OCI-LY7 (cell line): Measurements from ENCODE around the gene TUBGCP2. TPM values are rescaled to one million over a fixed set of nuclear protein-coding genes. Genes with fewer than 3 reads are reported as not detected.

Source experiments
- BruUV-seq: library from RNA; stranded (reverse); fragments of 400-500 nt; replicated peaks from 2 replicates; lab custom pipeline; 2021; lab: Mats Ljungman, UMichigan
- CTCF ChIA-PET: fragments of 300-600 bp; sonication (Branson Sonifier 250); formaldehyde crosslinking; loops from one replicate; lab custom pipeline; 2022; ENCODE audit warnings: antibody characterized with exemption; ENCODE audit not compliant: unreplicated experiment; lab: Charles Lee
- POLR2A ChIA-PET: fragments of 300-600 bp; sonication (Branson Sonifier 250); formaldehyde crosslinking; loops from one replicate; lab custom pipeline; 2022; ENCODE audit warnings: antibody characterized with exemption; lab: Charles Lee
- DNase-seq: peaks from one replicate; pipeline ENCODE4 v3.0.0-alpha.2; 2015; ENCODE audit warnings: low spot score
- H2AFZ ChIP-seq: fragments of 200-600 bp; sonication (generic), shearing (Covaris generic); 2 replicates; pipeline ENCODE4 v1.6.1; 2014; ENCODE audit warnings: mild to moderate bottlenecking, antibody characterized with exemption, low read length, moderate library complexity
- H3K27ac ChIP-seq: fragments of 200-600 bp; sonication (generic); 2 replicates; pipeline ENCODE4 v1.5.1; 2014; ENCODE audit warnings: mixed run types, low read depth, mild to moderate bottlenecking, moderate library complexity, low read length, inconsistent platforms; ENCODE audit not compliant: poor library complexity, severe bottlenecking
- H3K36me3 ChIP-seq: fragments of 200-600 bp; sonication (generic); 2 replicates; pipeline ENCODE4 v1.6.1; 2014; ENCODE audit warnings: mild to moderate bottlenecking, antibody characterized with exemption, low read length, moderate library complexity, mixed read lengths; ENCODE audit not compliant: insufficient read depth
- H3K4me1 ChIP-seq: fragments of 200-600 bp; sonication (generic); 2 replicates; pipeline ENCODE4 v1.5.1; 2014; ENCODE audit warnings: mild to moderate bottlenecking, low read length; ENCODE audit not compliant: insufficient read depth, poor library complexity, severe bottlenecking
- H3K4me2 ChIP-seq: fragments of 200-600 bp; sonication (generic); 2 replicates; pipeline ENCODE4 v1.6.1; 2014; ENCODE audit warnings: mild to moderate bottlenecking, low read length
- H3K4me3 ChIP-seq: fragments of 200-600 bp; sonication (generic); 2 replicates; pipeline ENCODE4 v1.5.1; 2014; ENCODE audit warnings: mild to moderate bottlenecking, low read depth, low read length; ENCODE audit not compliant: poor library complexity, severe bottlenecking
- H3K79me2 ChIP-seq: fragments of 200-600 bp; sonication (generic); 2 replicates; pipeline ENCODE4 v1.6.1; 2016; ENCODE audit warnings: low read depth, mild to moderate bottlenecking, low read length, moderate library complexity, mixed read lengths; ENCODE audit not compliant: insufficient read depth
- H3K9me2 ChIP-seq: fragments of 200-600 bp; sonication (generic); 2 replicates; pipeline ENCODE4 v1.6.1; 2016; ENCODE audit warnings: mild to moderate bottlenecking, low read length, mixed read lengths; ENCODE audit not compliant: insufficient read depth
- H3K9me3 ChIP-seq: fragments of 200-600 bp; sonication (generic); 2 replicates; pipeline ENCODE4 v1.6.1; 2014; ENCODE audit warnings: mild to moderate bottlenecking, mixed run types, low read length, mixed read lengths
- H4K20me1 ChIP-seq: fragments of 200-600 bp; sonication (generic); 2 replicates; pipeline ENCODE4 v1.6.1; 2014; ENCODE audit warnings: mild to moderate bottlenecking, antibody characterized with exemption, low read length, moderate library complexity, mixed read lengths; ENCODE audit not compliant: insufficient read depth
- EZH2phosphoT487 ChIP-seq: fragments of 200-600 bp; sonication (generic); IDR thresholded peaks from 2 replicates; pipeline ENCODE4 v1.6.1; 2018; ENCODE audit warnings: low read depth, borderline replicate concordance, mild to moderate bottlenecking, mixed run types, antibody characterized with exemption, low read length, moderate library complexity, mixed read lengths
- intact Hi-C: fragments of 100-400 bp; cut with micrococcal nuclease; formaldehyde crosslinking; loops from one replicate; pipeline ENCODE4 v1.10.0; 2022; ENCODE audit not compliant: unreplicated experiment
- total RNA-seq, 2 experiments: library from RNA; depleted of rRNA in 1 of 2; stranded (reverse); fragments of >200 nt in 1 of 2; shearing (Covaris generic) in 1 of 2; gene quantifications; 2 replicates each; pipeline ENCODE4 v1.2.3, GENCODE V29; 2014 to 2022
- TF ChIP-seq, protein P1 (sequence below): fragments of 200-600 bp; sonication (generic); conservative IDR thresholded peaks from 2 replicates; pipeline ENCODE4 v1.5.1; 2014; ENCODE audit warnings: mild to moderate bottlenecking, antibody characterized with exemption, low read length, moderate library complexity, mixed read lengths

The TUBGCP2 gene
- total RNA-seq, 2 experiments from 2014 or later: 40.5 to 56.1 TPM

DNA sequence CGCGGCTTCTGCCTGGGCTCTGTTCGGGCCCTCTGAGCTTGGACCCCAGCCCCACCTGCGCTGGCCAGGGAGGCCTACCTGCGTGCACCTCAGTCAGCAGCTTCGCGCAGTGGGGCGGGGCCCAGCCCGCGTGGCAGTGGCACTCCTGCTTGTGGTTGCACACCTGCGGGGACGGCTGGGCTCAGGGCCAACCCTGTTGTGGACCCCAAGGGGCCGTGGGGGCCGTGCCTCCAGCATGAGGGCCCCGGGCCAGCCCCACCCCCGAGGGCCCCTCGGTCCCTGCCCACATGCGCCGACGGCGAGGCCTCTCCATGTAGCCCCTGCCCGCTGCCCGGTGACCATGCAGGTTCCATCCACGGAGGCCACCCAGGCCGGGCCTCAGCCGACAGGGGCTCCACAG, 39.3 kb downstream of the TUBGCP2 start:
- no TSS peak for BruUV-seq
- intact Hi-C loops: no loop called here
- ChIA-PET POLR2A (no interaction called here), CTCF (no interaction called here)
- Histone ChIP-seq H3K4me1 (peaks cover under 1% of the 10 kb centered on the region), H3K79me2 (no peaks in the 10 kb centered on the region), H3K4me3 (no peak overlapping the region), H3K4me2 (no peak overlapping the region), H3K9me3 (no peaks in the 10 kb centered on the region), H3K9me2 (no peaks in the 10 kb centered on the region), H2AFZ (no peak overlapping the region), H3K36me3 (no peaks in the 10 kb centered on the region), H4K20me1 (no peaks in the 10 kb centered on the region; the same call in 1 of the 2 replicates), H3K27ac (no peak overlapping the region)
- DNase-seq: no peak
- TF ChIP-seq, protein P1, sequence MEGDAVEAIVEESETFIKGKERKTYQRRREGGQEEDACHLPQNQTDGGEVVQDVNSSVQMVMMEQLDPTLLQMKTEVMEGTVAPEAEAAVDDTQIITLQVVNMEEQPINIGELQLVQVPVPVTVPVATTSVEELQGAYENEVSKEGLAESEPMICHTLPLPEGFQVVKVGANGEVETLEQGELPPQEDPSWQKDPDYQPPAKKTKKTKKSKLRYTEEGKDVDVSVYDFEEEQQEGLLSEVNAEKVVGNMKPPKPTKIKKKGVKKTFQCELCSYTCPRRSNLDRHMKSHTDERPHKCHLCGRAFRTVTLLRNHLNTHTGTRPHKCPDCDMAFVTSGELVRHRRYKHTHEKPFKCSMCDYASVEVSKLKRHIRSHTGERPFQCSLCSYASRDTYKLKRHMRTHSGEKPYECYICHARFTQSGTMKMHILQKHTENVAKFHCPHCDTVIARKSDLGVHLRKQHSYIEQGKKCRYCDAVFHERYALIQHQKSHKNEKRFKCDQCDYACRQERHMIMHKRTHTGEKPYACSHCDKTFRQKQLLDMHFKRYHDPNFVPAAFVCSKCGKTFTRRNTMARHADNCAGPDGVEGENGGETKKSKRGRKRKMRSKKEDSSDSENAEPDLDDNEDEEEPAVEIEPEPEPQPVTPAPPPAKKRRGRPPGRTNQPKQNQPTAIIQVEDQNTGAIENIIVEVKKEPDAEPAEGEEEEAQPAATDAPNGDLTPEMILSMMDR: no peak
- TF ChIP-seq EZH2phosphoT487: no peak

DNA sequence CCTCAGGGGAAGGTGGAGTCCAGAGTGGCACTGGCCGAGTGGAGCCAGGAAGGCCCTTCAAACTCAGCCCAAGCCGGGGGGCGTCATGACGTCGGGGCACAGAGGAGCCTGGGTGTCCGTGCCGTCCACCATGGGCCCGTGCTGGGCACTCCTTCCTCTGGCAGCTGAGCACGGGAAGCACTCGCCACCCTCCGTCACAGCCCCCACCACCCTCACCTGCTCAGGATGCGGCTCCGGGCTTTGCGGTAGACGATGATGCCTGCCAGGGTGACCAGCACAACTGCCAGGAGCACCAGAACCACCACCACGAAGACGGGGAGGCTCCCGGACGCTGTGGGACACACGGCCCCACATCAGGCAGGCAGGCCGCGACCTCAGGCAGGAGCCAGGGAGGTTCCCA, 40.1 kb downstream of the TUBGCP2 start:
- no peaks in the 10 kb centered on the region for H3K36me3 ChIP-seq
- no peaks in the 10 kb centered on the region for H3K79me2 ChIP-seq
- CTCF ChIA-PET: no interaction called here
- no peak overlapping the region for H3K27ac ChIP-seq
- H3K4me1 ChIP-seq: no peaks in the 10 kb centered on the region
- no peak for TF ChIP-seq EZH2phosphoT487
- TF ChIP-seq, protein P1: no peak
- intact Hi-C loops: no loop called here
- BruUV-seq: no TSS peak
- H3K9me3 ChIP-seq: no peaks in the 10 kb centered on the region
- H3K4me3 ChIP-seq: no peak overlapping the region
- no peak for DNase-seq
- H2AFZ ChIP-seq: no peak overlapping the region
- no peak overlapping the region for H3K4me2 ChIP-seq
- POLR2A ChIA-PET: no interaction called here
- H4K20me1 ChIP-seq: no peaks in the 10 kb centered on the region; the same call in 1 of the 2 replicates
- no peaks in the 10 kb centered on the region for H3K9me2 ChIP-seq

DNA sequence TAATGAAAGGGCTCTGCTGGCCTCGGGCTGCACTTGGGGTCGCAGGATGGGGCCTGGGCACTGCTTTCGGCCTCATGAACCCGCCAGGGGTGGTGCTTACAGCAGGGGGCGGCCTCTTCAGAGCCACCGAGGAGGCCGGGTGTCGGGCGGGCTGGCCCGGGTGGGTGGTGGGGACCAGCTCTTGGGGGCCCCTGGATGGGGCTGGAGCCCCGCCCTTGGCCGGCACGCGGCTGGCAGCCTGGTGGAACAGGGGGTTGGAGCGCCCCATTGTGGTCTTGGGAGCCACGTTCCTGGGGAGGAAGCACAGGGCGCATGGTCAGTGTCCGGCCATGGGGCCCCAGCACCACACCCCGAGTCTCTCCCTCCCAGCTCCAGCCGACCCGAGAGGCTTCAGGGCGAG, 40.8 kb downstream of the TUBGCP2 start:
- Histone ChIP-seq H3K9me3 (no peaks in the 10 kb centered on the region), H3K4me2 (no peak overlapping the region), H3K36me3 (no peaks in the 10 kb centered on the region), H3K9me2 (no peaks in the 10 kb centered on the region), H2AFZ (no peak overlapping the region), H3K27ac (no peak overlapping the region), H3K4me3 (no peak overlapping the region), H4K20me1 (no peaks in the 10 kb centered on the region; the same call in 1 of the 2 replicates), H3K79me2 (no peaks in the 10 kb centered on the region), H3K4me1 (no peaks in the 10 kb centered on the region)
- intact Hi-C loops: no loop called here
- TF ChIP-seq, protein P1: no peak
- TF ChIP-seq EZH2phosphoT487: no peak
- BruUV-seq: no TSS peak
- POLR2A ChIA-PET: no interaction called here
- no peak for DNase-seq
- CTCF ChIA-PET: no interaction called here
